HCT116 (cell line): Measurements from ENCODE around the gene DCP1A. TPM values are rescaled to one million over a fixed set of nuclear protein-coding genes. Genes with fewer than 3 reads are reported as not detected.

Source experiments
- ATAC-seq: fragments of 200-7000 bp; cut with Tn5 transposase; 2 replicates; pipeline ENCODE4 v1.9.1; 2020; ENCODE audit warnings: mild to moderate bottlenecking, moderate library complexity
- BruUV-seq: library from RNA; stranded (reverse); fragments of 400-500 nt; replicated peaks from 2 replicates; lab custom pipeline; 2021; lab: Mats Ljungman, UMichigan
- CTCF ChIA-PET: fragments of 300-600 bp; sonication (Branson Sonifier 250); formaldehyde crosslinking; loops from one replicate; lab custom pipeline; 2021; ENCODE audit warnings: antibody characterized with exemption; lab: Charles Lee
- POLR2A ChIA-PET: fragments of 300-600, 350-600 bp; sonication (Branson Sonifier 250); formaldehyde crosslinking; loops from one replicate; lab custom pipeline; 2021; ENCODE audit warnings: antibody characterized with exemption; lab: Charles Lee
- RAD21 ChIA-PET, 2 experiments: fragments of 300-600 bp; sonication (Branson Sonifier 250); formaldehyde crosslinking; loops; one replicate each; lab custom pipeline; 2023; ENCODE audit warnings: low total read pairs in 2 of 2; ENCODE audit not compliant: uncharacterized antibody in 2 of 2, unreplicated experiment in 2 of 2, low non-redundant PET in 1 of 2; lab: Charles Lee
- DNase-seq: peaks from one replicate; pipeline ENCODE4 v3.0.0-alpha.2; 2010; ENCODE audit warnings: low read depth, low spot score
- H2AFZ ChIP-seq: fragments of 200-600 bp; shearing (Covaris generic), sonication (generic); 2 replicates; pipeline ENCODE4 v1.6.1; 2017; ENCODE audit warnings: low read depth, mixed run types, mixed read lengths, antibody characterized with exemption, low read length; ENCODE audit not compliant: poor library complexity, severe bottlenecking
- H3K27ac ChIP-seq: 2 replicates; pipeline ENCODE4 v1.5.1; 2012; ENCODE audit warnings: low read depth, low read length
- H3K27me3 ChIP-seq: fragments of 200-600 bp; sonication (generic); 2 replicates; pipeline ENCODE4 v1.6.1; 2016; ENCODE audit warnings: mixed run types, low read length, mixed read lengths; ENCODE audit not compliant: insufficient read depth
- H3K36me3 ChIP-seq, 2 experiments: fragments of 200-500 bp in 1 of 2; fragments of 200-600 bp in 1 of 2; sonication (Bioruptor generic) in 1 of 2; sonication (generic) in 1 of 2; 2 replicates each; pipeline versions ENCODE4 v1.5.1 to v1.6.1; 2014 to 2016; ENCODE audit warnings: low read length in 2 of 2, inconsistent platforms in 1 of 2, mixed read lengths in 1 of 2, mixed run types in 1 of 2; ENCODE audit not compliant: insufficient read depth in 2 of 2, control insufficient read depth in 1 of 2
- H3K4me1 ChIP-seq, 2 experiments: fragments of 200-600 bp in 1 of 2; sonication (generic) in 1 of 2; 2 replicates each; pipeline versions ENCODE4 v1.5.1 to v1.6.1; 2012 to 2017; ENCODE audit warnings: low read length in 2 of 2, inconsistent platforms in 1 of 2, mild to moderate bottlenecking in 1 of 2, mixed read lengths in 1 of 2, mixed run types in 1 of 2, moderate library complexity in 1 of 2; ENCODE audit not compliant: insufficient read depth in 2 of 2, control insufficient read depth in 1 of 2
- H3K4me2 ChIP-seq: fragments of 200-600 bp; sonication (generic); 2 replicates; pipeline ENCODE4 v1.6.1; 2017; ENCODE audit warnings: mixed run types, low read length, mixed read lengths
- H3K4me3 ChIP-seq, 2 experiments: fragments of 200-600 bp in 1 of 2; sonication (generic) in 1 of 2; replicated peaks in 1 of 2; 2 replicates each; pipeline ENCODE4 v1.5.1; 2011 to 2016; ENCODE audit warnings: low read length in 2 of 2, control low read depth in 1 of 2, low read depth in 1 of 2, mild to moderate bottlenecking in 1 of 2, mixed read lengths in 1 of 2, mixed run types in 1 of 2
- H3K79me2 ChIP-seq: fragments of 200-600 bp; sonication (generic); 2 replicates; pipeline ENCODE4 v1.6.1; 2017; ENCODE audit warnings: mild to moderate bottlenecking, mixed run types, low read length, moderate library complexity, mixed read lengths; ENCODE audit not compliant: insufficient read depth
- H3K9ac ChIP-seq: fragments of 200-600 bp; sonication (generic); 2 replicates; pipeline ENCODE4 v1.6.1; 2016; ENCODE audit warnings: low read length, mixed read lengths
- H3K9me2 ChIP-seq: fragments of 200-600 bp; sonication (generic), shearing (Covaris generic); 2 replicates; pipeline ENCODE4 v1.6.1; 2017; ENCODE audit warnings: mixed run types, mild to moderate bottlenecking, moderate library complexity; ENCODE audit not compliant: insufficient read depth
- H3K9me3 ChIP-seq, 2 experiments: fragments of 200-500 bp in 1 of 2; fragments of 200-600 bp in 1 of 2; sonication (Bioruptor generic) in 1 of 2; sonication (generic) in 1 of 2; 2 replicates each; pipeline ENCODE4 v1.6.1; 2014 to 2017; ENCODE audit warnings: low read length in 2 of 2, mixed read lengths in 2 of 2, inconsistent platforms in 1 of 2, low read depth in 1 of 2, mild to moderate bottlenecking in 1 of 2, mixed run types in 1 of 2, moderate library complexity in 1 of 2; ENCODE audit not compliant: control insufficient read depth in 1 of 2, insufficient read depth in 1 of 2
- H4K20me1 ChIP-seq: fragments of 200-600 bp; sonication (generic), shearing (Covaris generic); 2 replicates; pipeline ENCODE4 v1.6.1; 2017; ENCODE audit warnings: mixed run types, mild to moderate bottlenecking, moderate library complexity; ENCODE audit not compliant: insufficient read depth
- ATF3 ChIP-seq: IDR thresholded peaks from 2 replicates; pipeline ENCODE4 v1.6.1; 2012
- CEBPB ChIP-seq: IDR thresholded peaks from 2 replicates; pipeline ENCODE4 v1.6.1; 2012; ENCODE audit warnings: low read depth
- CTCF ChIP-seq, 3 experiments: fragments of 200-600 bp in 1 of 3; sonication (generic) in 1 of 3; IDR thresholded peaks in 2 of 3; conservative IDR thresholded peaks in 1 of 3; 2 replicates each; pipeline ENCODE4 v1.5.1; 2012 to 2017; ENCODE audit warnings: low read depth in 2 of 3, low read length in 2 of 3, antibody characterized with exemption in 1 of 3, borderline replicate concordance in 1 of 3, control low read depth in 1 of 3, mild to moderate bottlenecking in 1 of 3, mixed read lengths in 1 of 3, mixed run types in 1 of 3, moderate library complexity in 1 of 3; ENCODE audit not compliant: insufficient read depth in 1 of 3
- EGR1 ChIP-seq: IDR thresholded peaks from 2 replicates; pipeline ENCODE4 v1.6.1; 2012; ENCODE audit warnings: low read depth
- ELF1 ChIP-seq: IDR thresholded peaks from 2 replicates; pipeline ENCODE4 v1.6.1; 2012; ENCODE audit warnings: low read depth, borderline replicate concordance
- EZH2 ChIP-seq: fragments of 200-600 bp; sonication (generic); IDR thresholded peaks from 2 replicates; pipeline ENCODE4 v1.6.1; 2017; ENCODE audit warnings: antibody characterized with exemption, mixed run types
- EZH2phosphoT487 ChIP-seq: fragments of 200-600 bp; IDR thresholded peaks from 2 replicates; pipeline ENCODE4 v1.6.1; 2018; ENCODE audit warnings: antibody characterized with exemption, borderline replicate concordance
- FOSL1 ChIP-seq: IDR thresholded peaks from 2 replicates; pipeline ENCODE4 v1.6.1; 2012; ENCODE audit warnings: low read depth
- JUND ChIP-seq: IDR thresholded peaks from 2 replicates; pipeline ENCODE4 v1.6.1; 2012
- MAX ChIP-seq: IDR thresholded peaks from 2 replicates; pipeline ENCODE4 v1.6.1; 2012
- POLR2A ChIP-seq: IDR thresholded peaks from 2 replicates; pipeline ENCODE4 v1.7.0; 2011; ENCODE audit warnings: borderline replicate concordance; ENCODE audit not compliant: insufficient read depth, insufficient read length; ENCODE audit errors: extremely low read depth
- POLR2AphosphoS5 ChIP-seq: IDR thresholded peaks from 2 replicates; pipeline ENCODE4 v1.6.1; 2011; ENCODE audit warnings: mild to moderate bottlenecking, low read depth, low read length, moderate library complexity
- RAD21 ChIP-seq: IDR thresholded peaks from 2 replicates; pipeline ENCODE4 v1.6.1; 2012; ENCODE audit warnings: low read depth, mild to moderate bottlenecking
- REST ChIP-seq: IDR thresholded peaks from 2 replicates; pipeline ENCODE4 v1.6.1; 2012; ENCODE audit warnings: low read depth
- SIN3A ChIP-seq: IDR thresholded peaks from 2 replicates; pipeline ENCODE4 v1.6.1; 2012; ENCODE audit warnings: low read depth
- SP1 ChIP-seq: IDR thresholded peaks from 2 replicates; pipeline ENCODE4 v1.6.1; 2012; ENCODE audit warnings: low read depth
- SRF ChIP-seq: IDR thresholded peaks from 2 replicates; pipeline ENCODE4 v1.6.1; 2012; ENCODE audit warnings: low read depth
- TCF7L2 ChIP-seq: IDR thresholded peaks from 2 replicates; pipeline ENCODE4 v1.7.0; 2011; ENCODE audit warnings: borderline replicate concordance, inconsistent platforms; ENCODE audit not compliant: insufficient read depth, insufficient read length; ENCODE audit errors: extremely low read depth
- ZFX ChIP-seq: fragments of 450-650 bp; IDR thresholded peaks from 2 replicates; pipeline ENCODE4 v1.6.1; 2017
- ZNF274 ChIP-seq: fragments of 200-500 bp; sonication (Bioruptor generic); IDR thresholded peaks from 2 replicates; pipeline ENCODE4 v1.6.1; 2014; ENCODE audit warnings: mild to moderate bottlenecking, low read depth, low read length, inconsistent platforms
- intact Hi-C: fragments of 100-400 bp; cut with micrococcal nuclease; formaldehyde crosslinking; loops from 2 replicates; pipeline ENCODE4 v1.10.0; 2022
- total RNA-seq: library from RNA; stranded (reverse); gene quantifications from one replicate; pipeline ENCODE4 v1.2.1, GENCODE V29; 2021; ENCODE audit not compliant: unreplicated experiment

Gene DCP1A
- total RNA-seq, 1 experiment from 2014 or later = 33.2 TPM

- TF ChIP-seq ELF1 = no peak
- no peak for TF ChIP-seq EZH2
- TF ChIP-seq SRF = no peak
- no peak for TF ChIP-seq ZFX
- TF ChIP-seq RAD21 = no peak
- TF ChIP-seq EZH2phosphoT487 = no peak
- TF ChIP-seq MAX = no peak
- TF ChIP-seq CTCF (IDR thresholded peaks at IDR 0.05 in 2 of 3, conservative IDR thresholded peaks at IDR 0.05 in 1 of 3; ENCODE audit: borderline replicate concordance in 1 of 3, insufficient read depth in 1 of 3, low read depth in 2 of 3, low read length in 2 of 3) = no peak
- TF ChIP-seq TCF7L2 = no peak
- TF ChIP-seq SP1 = no peak
Measured at GRCh38 chr3:53286727-53287126, 60.6 kb downstream of the DCP1A start (continued).

- no peaks in the 10 kb centered on the region for H4K20me1 ChIP-seq
- no peaks in the 10 kb centered on the region for H3K9me2 ChIP-seq
- ATAC-seq = no peak
- H3K27ac ChIP-seq = no peak overlapping the region
- no peak overlapping the region for H2AFZ ChIP-seq
- intact Hi-C loops = no loop called here
- H3K4me1 ChIP-seq = no peaks in the 10 kb centered on the region
- no TSS peak for BruUV-seq
- peaks cover 7 to 14% of the 10 kb centered on the region in 2 experiments; a peak in 3 of 4 replicates for H3K36me3 ChIP-seq
- no peak for DNase-seq
- no peak overlapping the region for H3K9ac ChIP-seq
- CTCF ChIA-PET = no interaction called here
- no peaks in the 10 kb centered on the region for H3K79me2 ChIP-seq
- H3K4me3 ChIP-seq = no peak overlapping the region
- H3K4me2 ChIP-seq = no peak overlapping the region
- RAD21 ChIA-PET = interaction anchor here in 1 of 2 experiments (0.7 kb wide), 1 partner anchor 25 kb away, joined by 8 read pairs; no protein-coding TSS in a partner anchor
- no peaks in the 10 kb centered on the region for H3K9me3 ChIP-seq
- no peaks in the 10 kb centered on the region for H3K27me3 ChIP-seq
- POLR2A ChIA-PET = no interaction called here
- TF ChIP-seq ELF1 (no peak), REST (no peak), SIN3A (no peak), TCF7L2 (no peak), EGR1 (no peak), ZNF274 (no peak), JUND (no peak), EZH2 (no peak), FOSL1 (no peak), EZH2phosphoT487 (no peak), POLR2AphosphoS5 (no peak), ATF3 (no peak), CEBPB (no peak), MAX (no peak), POLR2A (no peak)
Measured at GRCh38 chr3:53282581-53282980, 64.8 kb downstream of the DCP1A start.
